NCI-H524 treated with DMSO at 0.1 percent for 48 hours (cell line): ENCODE measurements around the gene OGFR.

ENCODE experiments used
- DNase-seq: peaks from one replicate; lab custom pipeline; 2025; lab: John Stamatoyannopoulos, UW

OGFR gene

DNA sequence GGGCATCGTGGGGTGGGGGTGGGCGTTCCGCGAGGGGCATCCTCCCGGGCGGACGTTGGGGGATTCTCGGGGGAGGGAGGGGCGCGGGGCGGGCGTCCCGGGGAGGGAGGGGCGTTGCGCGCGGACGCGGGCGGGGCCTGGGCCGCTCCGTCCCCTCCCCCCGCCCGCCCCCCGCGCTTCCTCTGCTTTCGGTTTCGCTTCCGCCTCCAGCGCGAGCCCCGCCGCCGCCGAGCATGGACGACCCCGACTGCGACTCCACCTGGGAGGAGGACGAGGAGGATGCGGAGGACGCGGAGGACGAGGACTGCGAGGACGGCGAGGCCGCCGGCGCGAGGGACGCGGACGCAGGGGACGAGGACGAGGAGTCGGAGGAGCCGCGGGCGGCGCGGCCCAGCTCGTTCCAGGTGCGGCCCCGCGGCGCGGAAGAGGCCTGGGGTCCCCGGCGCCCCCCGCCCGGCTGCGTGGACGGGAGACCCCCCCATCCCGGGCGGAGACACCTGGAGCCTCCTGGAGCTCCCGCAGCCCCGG is at the start of gene OGFR:
OGFR (plus strand) TSS at position 209 of the 528 bp plus-strand sequence; CDS start at position 234, 25 bp downstream.
- DNase-seq = no peak

- DNase-seq = no peak
Observed at GRCh38 chr20:62754991-62755356, 49.7 kb upstream of the OGFR start.

- peak; percentile 59 for DNase-seq
Observed at GRCh38 chr20:62755817-62756724, 48.6 kb upstream of the OGFR start.

DNA sequence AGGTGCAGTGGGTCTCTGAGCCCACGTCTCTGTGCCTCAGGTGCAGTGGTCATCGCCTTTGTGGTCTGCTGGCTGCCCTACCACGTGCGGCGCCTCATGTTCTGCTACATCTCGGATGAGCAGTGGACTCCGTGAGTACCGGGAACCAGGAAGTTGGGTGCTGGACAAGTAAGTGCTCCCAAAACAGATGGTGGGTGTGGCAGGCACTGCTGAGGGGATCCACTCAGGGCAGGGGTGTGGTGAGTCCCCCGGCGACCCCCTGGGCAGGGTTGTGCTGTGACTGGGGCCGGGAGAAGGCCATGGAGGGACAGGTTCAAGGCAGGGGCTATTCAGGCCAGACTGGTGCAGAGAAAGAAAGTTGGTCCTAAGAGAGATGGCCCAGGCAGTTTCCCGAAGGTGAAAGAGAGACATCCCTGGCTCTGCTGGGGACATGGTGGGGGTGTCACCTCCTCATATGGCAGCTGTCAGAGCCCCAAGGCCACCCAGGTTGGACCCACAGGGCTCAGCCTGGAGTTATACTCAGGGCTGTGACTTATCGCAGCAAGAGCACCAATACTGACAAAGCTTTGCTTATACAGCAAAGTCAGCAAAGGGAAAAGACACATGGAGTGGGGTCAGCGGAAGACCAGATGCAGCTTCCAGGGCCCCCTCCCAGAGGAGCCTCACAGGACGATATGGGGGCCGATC is 46.3 kb upstream of the OGFR start:
- no peak for DNase-seq

DNA sequence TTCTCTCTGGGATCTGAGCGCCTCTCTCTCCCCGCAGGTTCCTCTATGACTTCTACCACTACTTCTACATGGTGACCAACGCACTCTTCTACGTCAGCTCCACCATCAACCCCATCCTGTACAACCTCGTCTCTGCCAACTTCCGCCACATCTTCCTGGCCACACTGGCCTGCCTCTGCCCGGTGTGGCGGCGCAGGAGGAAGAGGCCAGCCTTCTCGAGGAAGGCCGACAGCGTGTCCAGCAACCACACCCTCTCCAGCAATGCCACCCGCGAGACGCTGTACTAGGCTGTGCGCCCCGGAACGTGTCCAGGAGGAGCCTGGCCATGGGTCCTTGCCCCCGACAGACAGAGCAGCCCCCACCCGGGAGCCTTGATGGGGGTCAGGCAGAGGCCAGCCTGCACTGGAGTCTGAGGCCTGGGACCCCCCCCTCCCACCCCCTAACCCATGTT is 44.6 kb upstream of the OGFR start:
- no peak for DNase-seq

DNA sequence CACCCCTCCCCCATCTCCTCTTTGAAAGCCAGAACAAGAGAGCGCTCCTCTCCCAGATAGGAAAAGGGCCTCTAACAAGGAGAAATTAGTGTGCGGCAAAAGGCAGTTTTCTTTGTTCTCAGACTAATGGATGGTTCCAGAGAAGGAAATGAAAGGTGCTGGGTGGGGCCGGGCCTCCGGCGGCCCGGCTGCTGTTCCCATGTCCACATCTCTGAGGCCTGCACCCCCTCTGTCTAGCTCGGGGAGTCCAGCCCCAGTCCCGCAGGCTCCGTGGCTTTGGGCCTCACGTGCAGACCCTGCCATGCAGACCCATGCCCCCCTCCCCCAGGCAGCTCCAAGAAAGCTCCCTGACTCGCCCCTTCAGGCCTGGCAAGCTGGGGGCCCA is 44.2 kb upstream of the OGFR start:
- no peak for DNase-seq

- no peak for DNase-seq
Observed at GRCh38 chr20:62760856-62761758, 43.5 kb upstream of the OGFR start.

DNA sequence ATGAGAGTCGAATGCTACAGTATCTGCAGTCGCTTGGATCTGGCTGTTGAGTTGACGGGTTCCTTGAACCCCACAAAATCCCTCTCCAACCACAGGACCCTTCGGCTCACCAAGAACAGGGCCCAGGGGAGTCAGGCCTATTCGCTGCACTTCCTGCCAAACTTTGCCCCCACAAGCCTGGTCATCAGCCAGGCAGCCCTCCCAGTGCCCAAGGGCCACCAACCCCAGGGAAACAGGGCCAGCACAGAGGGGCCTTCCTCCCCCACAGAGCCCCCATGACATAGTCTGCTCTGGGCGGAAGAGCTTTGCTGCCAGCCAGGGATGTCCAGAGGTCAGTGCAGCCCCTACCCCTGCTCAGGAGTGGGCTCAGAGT is 42.9 kb upstream of the OGFR start:
- no peak for DNase-seq

GRCh38 chr20:62762376-62762775 is 42.3 kb upstream of the OGFR start:
- DNase-seq = no peak

DNA sequence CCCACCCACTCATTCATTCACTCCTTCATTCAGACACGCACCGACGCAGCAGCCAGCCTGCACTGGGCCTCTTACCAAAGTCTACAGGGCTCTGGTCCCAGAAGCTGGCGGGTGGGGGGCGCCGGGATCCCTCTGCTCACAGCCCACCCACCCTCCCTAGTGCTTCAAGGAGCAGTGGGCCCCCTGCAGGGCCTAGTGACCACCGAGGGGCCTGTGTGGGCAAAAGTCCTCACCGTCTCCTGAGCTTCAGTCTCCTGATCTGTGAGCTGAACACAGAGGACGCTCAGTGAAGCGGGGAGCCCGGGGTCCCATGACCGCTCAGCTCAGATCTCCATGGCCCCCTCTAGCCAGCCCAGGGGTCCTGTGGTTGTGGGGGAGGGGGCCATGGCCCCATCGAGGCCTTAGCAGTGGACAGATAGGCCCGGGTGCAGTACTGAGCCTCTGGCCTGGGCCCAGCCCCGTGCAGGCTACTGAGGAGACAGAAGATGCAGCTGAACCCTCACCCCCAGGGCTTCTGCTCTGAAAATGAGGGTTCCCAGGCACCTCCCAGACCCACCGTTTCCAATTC is 41.8 kb upstream of the OGFR start:
- no peak for DNase-seq

DNA sequence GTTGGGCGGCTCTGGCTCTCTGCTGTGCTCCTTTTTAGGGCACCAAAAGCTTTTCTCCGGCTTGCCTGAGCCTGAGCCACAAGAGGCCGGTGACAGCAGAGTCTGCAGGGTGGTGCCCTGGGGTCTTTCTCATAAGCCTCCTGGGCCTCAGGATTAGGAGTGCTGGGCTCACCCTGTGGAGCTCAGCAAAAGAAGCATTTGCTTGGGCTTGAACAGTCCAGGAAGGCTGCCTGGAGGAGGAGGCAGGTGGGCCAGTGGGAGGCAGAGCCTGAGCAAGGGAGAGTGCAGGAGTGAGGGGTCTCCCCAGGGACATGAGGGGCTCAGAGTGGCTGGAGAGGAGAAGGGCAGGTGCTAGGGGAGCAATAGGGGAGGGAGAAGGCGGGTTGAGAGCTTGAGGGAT is 41.2 kb upstream of the OGFR start:
- DNase-seq = no peak

DNA sequence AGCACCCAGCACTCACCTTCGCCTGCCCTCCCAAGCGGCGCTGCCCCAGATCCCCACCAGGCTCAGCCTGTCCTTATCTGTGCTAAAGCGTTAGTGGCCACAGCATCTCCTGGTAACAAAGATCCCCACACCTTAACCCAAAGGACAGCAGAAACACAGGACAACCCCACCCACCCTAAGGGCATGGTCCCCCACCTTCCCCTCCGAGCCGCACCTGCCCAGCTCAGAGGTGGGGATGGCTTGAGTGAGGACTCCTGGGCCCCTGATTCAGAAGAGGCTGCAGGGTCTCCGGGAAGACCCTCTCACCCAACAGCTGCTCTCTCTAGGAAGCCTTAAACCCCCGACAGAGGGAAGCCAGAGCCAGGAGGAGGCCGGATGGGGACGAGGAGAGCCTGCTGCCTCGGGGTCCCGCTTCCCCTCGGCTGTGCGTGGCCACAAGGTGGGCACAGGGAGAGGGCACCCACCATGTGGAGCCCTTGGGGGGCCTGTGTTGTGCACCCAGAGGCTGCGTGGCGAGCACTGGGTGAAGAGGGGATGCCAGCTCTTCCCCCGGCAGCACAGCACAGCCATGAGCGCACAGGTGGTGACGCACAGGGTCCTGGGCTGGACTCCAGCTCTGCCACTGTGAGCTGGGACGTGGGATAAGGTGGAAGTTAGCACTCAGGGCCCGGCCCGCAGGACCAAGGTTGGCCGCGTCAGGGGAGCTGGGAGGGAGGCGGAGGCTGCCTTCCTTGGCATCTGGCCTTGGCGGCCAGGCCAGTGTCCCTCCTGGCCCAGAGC is 40.3 kb upstream of the OGFR start:
- no peak for DNase-seq

DNA sequence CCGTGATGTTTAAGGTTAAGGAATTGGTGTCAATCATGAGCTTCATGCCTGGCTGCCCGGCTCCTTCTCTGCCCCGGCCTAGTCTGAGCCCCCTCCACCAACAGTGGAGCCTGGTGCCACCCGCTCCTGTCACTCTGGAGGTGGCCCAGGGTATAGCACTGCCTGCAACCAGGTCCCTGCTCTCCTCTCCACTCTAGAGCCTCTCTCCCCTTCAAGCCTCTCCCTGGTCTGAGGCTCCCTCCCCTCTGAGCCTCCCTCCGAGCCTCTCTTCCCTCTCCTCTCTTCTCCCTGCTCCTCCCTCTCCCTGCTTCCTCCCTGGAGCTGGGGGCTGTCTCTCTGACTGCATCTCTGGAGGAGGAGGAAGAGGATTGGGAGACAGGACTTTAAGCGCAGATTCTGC is 39.6 kb upstream of the OGFR start:
- DNase-seq = no peak

DNA sequence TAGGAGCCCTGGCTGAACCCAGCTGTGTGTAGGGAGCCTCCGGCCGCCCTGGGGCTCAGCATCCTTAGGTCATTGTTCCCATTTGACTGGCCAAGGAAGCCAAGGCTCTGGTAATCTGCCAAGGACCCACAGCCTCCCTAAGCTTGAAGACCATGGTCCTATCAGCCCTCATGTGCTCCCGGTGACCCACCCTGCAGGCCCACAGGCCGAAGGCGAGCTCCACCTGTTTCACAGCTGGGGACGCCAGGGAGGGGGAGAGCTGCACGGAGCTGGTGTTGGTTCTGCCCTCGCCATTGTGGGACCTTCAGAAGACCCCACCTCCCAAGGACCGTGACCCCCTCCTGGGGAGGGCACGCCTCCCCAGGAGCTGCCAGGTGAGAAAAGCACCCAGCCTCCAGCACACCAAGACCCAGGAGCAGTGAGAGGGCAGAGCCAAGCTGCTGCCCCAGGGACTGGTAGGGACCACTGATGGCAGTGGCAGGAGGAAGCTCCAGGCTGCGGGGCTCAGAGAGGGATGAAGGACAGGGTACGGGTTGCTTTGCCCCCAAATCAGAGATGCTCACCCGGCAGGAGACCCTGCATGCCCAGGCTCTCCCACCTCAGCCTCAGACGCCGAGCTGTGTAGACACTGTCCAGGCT is 39.1 kb upstream of the OGFR start:
- no peak for DNase-seq

DNA sequence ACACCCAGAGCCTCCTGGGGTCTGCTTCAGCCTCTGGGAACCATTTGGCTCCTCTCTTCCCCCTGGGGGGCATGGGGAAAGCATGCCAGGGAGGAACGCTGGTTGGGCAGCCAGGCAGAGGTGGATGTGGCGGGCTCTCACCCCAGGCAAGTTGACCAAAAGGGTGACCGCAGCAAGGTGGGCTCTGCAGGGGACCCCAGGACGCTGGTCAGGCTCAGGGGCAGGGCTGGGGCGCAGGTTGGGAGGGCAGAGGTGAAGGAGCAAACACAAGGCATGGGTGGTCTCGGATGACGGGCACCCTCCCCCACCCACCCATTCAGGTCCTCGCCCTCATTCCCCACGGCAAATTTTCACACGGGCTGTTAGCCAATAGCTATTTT is 38.6 kb upstream of the OGFR start:
- DNase-seq = no peak

- no peak for DNase-seq
Observed at GRCh38 chr20:62766716-62767115, 37.9 kb upstream of the OGFR start.

- DNase-seq = no peak
Observed at GRCh38 chr20:62768234-62768546, 36.4 kb upstream of the OGFR start.

- DNase-seq = no peak
Observed at GRCh38 chr20:62768551-62769287, 35.9 kb upstream of the OGFR start.

DNA sequence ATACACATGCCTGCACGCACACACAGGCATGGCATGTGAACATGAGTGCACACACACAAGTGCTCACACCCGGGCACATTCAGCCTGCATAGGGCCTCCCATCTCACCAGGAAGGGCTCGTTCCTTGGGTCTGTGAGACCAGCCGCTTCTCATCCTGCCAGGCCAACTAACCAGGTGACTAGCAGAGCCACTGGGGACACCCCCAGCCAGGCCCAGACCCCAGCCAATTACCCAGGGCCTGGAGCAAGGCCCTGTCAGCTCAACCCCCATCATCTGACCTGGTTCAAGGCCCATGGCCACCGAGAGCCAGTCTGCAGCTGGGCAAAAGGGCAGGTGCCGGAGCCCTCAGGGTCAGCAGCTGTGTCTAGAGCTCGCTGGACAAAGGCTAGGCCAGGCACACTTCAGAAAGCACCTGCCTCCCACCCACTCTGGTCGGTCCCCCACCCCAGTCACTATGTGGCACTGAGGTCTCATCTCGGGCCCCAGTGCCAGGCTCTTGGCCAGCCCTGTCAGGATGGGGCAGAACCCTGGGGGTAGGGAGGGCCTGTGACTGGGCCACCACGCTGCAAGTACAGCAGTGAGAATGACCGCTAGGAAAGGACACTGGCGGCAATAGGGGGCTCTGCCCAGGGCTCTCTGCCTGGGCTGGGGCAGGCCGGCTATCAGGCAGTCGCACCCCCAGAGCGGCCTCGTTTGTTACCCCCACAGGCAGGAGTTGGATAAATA is 35.1 kb upstream of the OGFR start:
- DNase-seq = no peak
